Common myeloid progenitor, CD34-positive (primary cell): Measurements from ENCODE around the gene SMIM36.
"Not testable (repeated sequence)": the region's sequence is repeated elsewhere in the genome, so short reads cannot be mapped to it uniquely, and the experiment has no call there.

Experiments used
- CTCF ChIA-PET: fragments of 350-600 bp; sonication (Branson Sonifier 250); formaldehyde crosslinking; loops from one replicate; lab custom pipeline; 2021; ENCODE audit warnings: antibody characterized with exemption; lab: Charles Lee
- POLR2A ChIA-PET: fragments of 350-600 bp; sonication (Branson Sonifier 250); formaldehyde crosslinking; loops from one replicate; lab custom pipeline; 2021; ENCODE audit warnings: antibody characterized with exemption; lab: Charles Lee
- DNase-seq, 3 donors: peaks; one replicate each; pipeline versions ENCODE4 v3.0.0 to v3.0.0-alpha.2; 2013
- H3K27ac ChIP-seq, 2 experiments: 1 replicate in 1 of 2; 2 replicates in 1 of 2; pipeline ENCODE4 v1.7.0; 2013; ENCODE audit warnings: inconsistent platforms in 2 of 2, low read length in 2 of 2, mild to moderate bottlenecking in 2 of 2, low read depth in 1 of 2, moderate library complexity in 1 of 2; ENCODE audit not compliant: severe bottlenecking in 2 of 2, insufficient read depth in 1 of 2, poor library complexity in 1 of 2
- H3K27me3 ChIP-seq, 5 experiments: replicated peaks in 2 of 5; 1 replicate in 3 of 5; 2 replicates in 2 of 5; pipeline versions ENCODE4 v1.6.1 to v1.7.0; 2013; ENCODE audit warnings: low read length in 4 of 5, mild to moderate bottlenecking in 2 of 5, moderate library complexity in 2 of 5, inconsistent platforms in 1 of 5; ENCODE audit not compliant: insufficient read depth in 5 of 5, control insufficient read depth in 4 of 5
- H3K36me3 ChIP-seq, 4 experiments: 1 replicate in 2 of 4; 2 replicates in 2 of 4; pipeline versions ENCODE4 v1.6.1 to v1.7.0; 2013; ENCODE audit warnings: low read length in 3 of 4, control low read depth in 1 of 4, mild to moderate bottlenecking in 1 of 4; ENCODE audit not compliant: control insufficient read depth in 4 of 4, insufficient read depth in 4 of 4
- H3K4me1 ChIP-seq, 4 experiments: 1 replicate in 3 of 4; 2 replicates in 1 of 4; pipeline versions ENCODE4 v1.6.1 to v1.7.1; 2013; ENCODE audit warnings: low read length in 3 of 4, mild to moderate bottlenecking in 3 of 4, control low read depth in 1 of 4, inconsistent platforms in 1 of 4, moderate library complexity in 1 of 4; ENCODE audit not compliant: control insufficient read depth in 4 of 4, insufficient read depth in 4 of 4; ENCODE audit errors: control extremely low read depth in 1 of 4
- H3K4me3 ChIP-seq, 7 experiments: 1 replicate in 4 of 7; 2 replicates in 3 of 7; pipeline versions ENCODE4 v1.5.1 to v1.7.0; 2013; ENCODE audit warnings: mild to moderate bottlenecking in 7 of 7, low read length in 6 of 7, moderate library complexity in 6 of 7, inconsistent platforms in 2 of 7, low read depth in 2 of 7, control low read depth in 1 of 7; ENCODE audit not compliant: insufficient read depth in 4 of 7, control insufficient read depth in 1 of 7; ENCODE audit errors: extremely low read depth in 1 of 7
- H3K9me3 ChIP-seq, 5 experiments: 1 replicate in 4 of 5; 2 replicates in 1 of 5; pipeline versions ENCODE4 v1.6.1 to v1.7.1; 2013; ENCODE audit warnings: low read length in 4 of 5, mild to moderate bottlenecking in 2 of 5, inconsistent platforms in 1 of 5, low read depth in 1 of 5, moderate library complexity in 1 of 5; ENCODE audit not compliant: control insufficient read depth in 4 of 5, insufficient read depth in 2 of 5; ENCODE audit errors: control extremely low read depth in 1 of 5
- WGBS: methylation state at CpG from one replicate; pipeline ENCODE4 v1.1.5; 2013; ENCODE audit not compliant: insufficient coverage; 5-methylcytosine and 5-hydroxymethylcytosine counted together

The SMIM36 gene

DNA sequence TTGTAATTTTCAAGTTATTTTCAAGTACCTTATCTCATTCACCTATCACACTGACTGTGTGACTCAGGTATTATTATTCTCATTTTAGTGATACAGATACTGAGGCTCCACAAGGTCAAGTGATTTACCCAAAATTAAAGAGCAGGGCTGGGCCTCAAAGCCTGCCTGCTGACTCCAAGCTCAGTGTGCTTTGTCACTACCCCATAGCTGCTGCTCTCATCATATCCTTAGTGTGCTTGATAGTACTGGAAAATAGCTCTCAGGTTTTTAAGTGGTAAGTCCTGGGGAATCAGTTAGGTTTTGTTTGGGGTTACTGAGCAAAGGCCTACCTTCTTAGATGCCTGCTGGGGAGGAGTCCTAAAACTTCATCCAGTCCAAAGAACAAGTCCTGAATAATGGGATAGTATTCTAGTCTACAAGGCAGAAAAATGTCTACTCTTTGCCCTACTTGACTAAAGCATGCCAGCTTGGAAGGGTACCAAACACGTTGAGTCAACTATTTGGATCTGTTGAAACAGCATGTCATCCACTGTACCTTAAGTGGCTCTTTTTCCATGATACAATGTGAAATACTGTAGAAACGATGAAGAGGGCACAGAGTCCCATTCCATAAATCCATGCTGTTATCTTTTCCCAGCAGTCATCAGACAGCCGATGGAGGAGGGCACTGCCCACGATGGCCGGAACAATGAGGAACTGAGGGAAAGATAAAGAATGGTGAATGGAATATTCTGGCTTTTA, 100.4 kb downstream of the SMIM36 start:
- WGBS = 100% methylated on average over 1 of the region's 5 CpGs
- DNase-seq = no peak
- Histone ChIP-seq H3K27me3 (no peaks in the 10 kb centered on the region), H3K27ac (no peak overlapping the region), H3K4me1 (no peaks in the 10 kb centered on the region), H3K36me3 (peaks cover 26 to 60% (median 48%) of the 10 kb centered on the region in 4 experiments), H3K9me3 (no peaks in the 10 kb centered on the region), H3K4me3 (no peak overlapping the region)
- CTCF ChIA-PET = interaction anchor here (0.7 to 1.5 kb wide), 2 partner anchors 10 to 106 kb away, joined by 3 to 4 read pairs; partner anchors contain the start of gene MMD
- POLR2A ChIA-PET = no interaction called here

DNA sequence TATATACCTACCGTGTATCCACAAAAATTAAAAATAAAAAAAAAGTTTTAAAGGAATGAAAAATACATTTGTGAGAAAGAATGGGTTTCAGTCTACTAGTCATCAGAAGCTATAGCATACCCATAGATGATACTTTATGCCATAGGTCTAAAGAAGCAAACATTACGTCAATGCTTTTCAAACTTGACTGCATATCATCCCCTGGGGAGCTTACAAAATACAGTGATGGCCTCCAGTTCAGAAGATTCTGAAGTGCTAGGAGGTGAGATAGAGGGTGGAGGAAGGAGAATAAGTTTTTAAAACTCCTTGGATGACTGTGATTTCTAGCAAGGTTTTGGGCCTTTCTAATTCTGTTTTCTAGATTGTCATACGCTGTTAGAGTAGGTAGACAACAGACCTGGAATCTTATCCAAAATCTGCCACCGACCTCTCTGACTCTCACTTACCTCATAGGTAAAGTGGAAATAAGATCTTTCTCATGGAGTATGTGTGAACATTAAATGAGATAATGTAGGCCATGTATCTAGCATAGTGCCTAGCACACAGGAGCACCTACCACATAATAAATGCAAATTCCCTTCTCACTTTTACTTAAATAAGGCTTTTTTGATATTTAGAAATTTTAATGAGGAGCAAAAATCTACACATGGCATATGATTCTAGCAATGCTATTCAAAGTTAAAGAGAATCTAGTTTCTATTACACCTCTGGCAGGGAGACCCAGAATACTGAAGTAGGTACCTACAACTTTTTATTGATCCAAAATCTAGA, 102.0 kb downstream of the SMIM36 start:
- Histone ChIP-seq H3K4me3 (no peak overlapping the region), H3K4me1 (no peaks in the 10 kb centered on the region), H3K36me3 (peaks cover 27 to 67% (median 50%) of the 10 kb centered on the region in 4 experiments), H3K27ac (no peak overlapping the region), H3K9me3 (no peaks in the 10 kb centered on the region), H3K27me3 (no peaks in the 10 kb centered on the region)
- ChIA-PET POLR2A (no interaction called here), CTCF (no interaction called here)
- no peak for DNase-seq
- WGBS = 88% methylated on average over 1 of the region's 4 CpGs

DNA sequence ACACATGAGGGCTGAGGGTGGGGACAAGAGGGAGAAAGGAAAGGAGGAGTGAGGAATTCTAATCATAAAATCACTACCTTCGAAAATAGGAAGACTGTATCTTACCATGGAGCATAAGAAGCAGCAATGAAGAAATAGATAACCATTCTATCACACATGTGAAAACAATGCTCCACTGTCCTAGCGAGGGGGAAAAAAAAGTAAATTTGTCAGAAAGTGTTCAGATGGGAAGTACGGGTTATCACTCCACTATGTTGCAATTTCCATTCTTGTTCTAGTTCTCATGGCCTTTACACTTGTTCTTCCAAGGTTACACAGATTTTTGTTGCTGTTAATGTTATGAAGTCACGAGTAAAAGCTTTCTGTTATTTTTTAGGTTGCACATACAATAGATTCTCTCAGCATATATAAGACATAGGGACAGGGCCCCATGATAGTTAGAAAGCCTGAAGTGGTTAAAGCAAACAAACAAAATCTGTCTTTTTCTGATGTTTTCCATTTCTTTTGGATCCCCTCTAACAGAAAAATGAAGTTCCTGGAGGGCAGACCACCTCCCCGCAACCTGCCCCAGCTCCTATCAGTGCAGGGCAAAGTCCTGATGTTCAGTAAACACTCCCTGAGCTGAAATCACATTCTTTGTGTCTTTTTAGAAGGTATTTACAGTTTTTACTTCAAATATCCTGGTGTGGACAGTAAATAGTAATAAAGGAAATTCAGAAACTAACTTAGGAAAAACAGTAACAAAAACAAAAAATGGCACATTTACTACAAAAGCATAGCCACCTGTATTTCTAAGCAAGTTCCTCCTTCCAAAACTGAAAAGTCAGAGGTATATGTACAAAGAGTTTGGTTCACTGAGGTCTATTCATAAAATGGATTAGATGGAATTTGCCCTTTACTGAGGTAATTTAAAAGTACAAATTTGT, 103.3 kb downstream of the SMIM36 start:
- no CpG with 5 or more reads among the region's 5 CpGs for WGBS
- Histone ChIP-seq H3K9me3 (no peaks in the 10 kb centered on the region), H3K4me3 (no peak overlapping the region), H3K4me1 (no peaks in the 10 kb centered on the region), H3K27ac (no peak overlapping the region), H3K27me3 (no peaks in the 10 kb centered on the region), H3K36me3 (peaks cover 27 to 71% (median 46%) of the 10 kb centered on the region in 4 experiments)
- POLR2A ChIA-PET = no interaction called here
- DNase-seq = no peak
- CTCF ChIA-PET = no interaction called here

DNA sequence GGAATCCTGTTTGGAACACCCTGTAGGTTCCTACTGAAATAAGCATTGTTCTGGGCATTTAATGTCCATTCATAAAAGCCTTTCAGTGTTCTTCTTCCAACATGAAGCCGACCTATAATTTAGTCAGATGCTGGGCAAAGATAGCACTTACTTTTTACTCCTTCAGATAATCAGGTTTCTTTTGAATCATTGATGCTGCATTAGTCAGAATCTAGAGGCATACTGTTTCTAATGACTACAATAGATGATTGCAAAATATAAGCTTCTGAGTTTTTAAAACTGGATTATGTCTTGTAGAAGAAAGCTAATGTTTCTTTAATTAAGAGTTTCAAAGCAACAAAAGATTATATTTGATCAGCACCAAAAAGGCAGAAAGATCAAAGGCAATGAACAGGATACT, 105.7 kb downstream of the SMIM36 start:
- Histone ChIP-seq H3K27me3 (no peaks in the 10 kb centered on the region), H3K4me1 (no peaks in the 10 kb centered on the region), H3K27ac (no peak overlapping the region), H3K9me3 (no peaks in the 10 kb centered on the region), H3K4me3 (no peak overlapping the region), H3K36me3 (peaks cover 23 to 68% (median 42%) of the 10 kb centered on the region in 4 experiments)
- CTCF ChIA-PET = no interaction called here
- no CpG with 5 or more reads among the region's 1 CpG for WGBS
- POLR2A ChIA-PET = no interaction called here
- no peak for DNase-seq

DNA sequence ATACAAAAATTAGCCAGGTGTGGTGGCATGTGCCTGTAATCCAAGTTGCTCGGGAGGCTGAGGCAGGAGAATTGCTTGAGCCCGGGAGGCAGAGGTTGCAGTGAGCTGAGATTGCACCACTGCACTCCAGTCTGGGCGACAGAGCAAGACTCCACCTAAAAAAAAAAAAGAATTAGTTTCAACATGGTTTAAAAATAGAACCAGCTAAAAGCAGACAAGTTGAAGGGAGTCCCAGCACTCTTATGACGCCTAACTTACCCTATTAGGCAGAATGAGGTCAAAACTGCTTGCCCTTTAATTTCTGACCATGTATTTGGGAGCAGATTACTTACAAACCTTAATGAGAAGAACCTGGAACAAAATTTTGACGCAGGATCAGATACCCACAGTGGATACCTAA, 107.1 kb downstream of the SMIM36 start:
- H3K4me3 ChIP-seq, DNase-seq, H3K27ac ChIP-seq, H3K27me3 ChIP-seq, H3K4me1 ChIP-seq, H3K9me3 ChIP-seq, CTCF ChIA-PET: not testable (repeated sequence)
- H3K36me3 ChIP-seq = peaks cover 16 to 59% (median 38%) of the 10 kb centered on the region in 4 experiments
- 100% methylated on average over 2 of the region's 5 CpGs for WGBS
- POLR2A ChIA-PET = interaction anchor here (0.6 kb wide), 1 partner anchor 29 kb away, joined by 3 read pairs; no protein-coding TSS in a partner anchor

DNA sequence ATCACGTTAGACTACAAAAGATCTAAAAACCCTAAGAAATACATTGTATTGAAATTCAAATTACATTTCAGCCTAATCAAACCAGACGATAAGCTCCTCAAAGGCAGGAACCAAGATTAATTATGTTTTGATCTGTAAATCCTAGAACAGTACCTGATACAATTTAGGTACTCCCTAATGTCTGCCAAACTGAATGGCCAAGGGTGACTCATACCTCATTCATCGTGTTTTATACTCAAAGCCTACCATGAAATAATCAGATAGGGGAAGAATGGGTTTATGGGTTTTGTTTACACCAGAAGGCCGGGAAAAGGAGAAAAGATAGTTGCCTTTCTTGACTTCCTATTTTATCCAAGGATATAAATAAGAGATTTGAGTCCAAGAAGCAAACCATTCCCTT, 108.9 kb downstream of the SMIM36 start:
- WGBS = no CpG with 5 or more reads among the region's 4 CpGs
- ChIA-PET CTCF (no interaction called here), POLR2A (no interaction called here)
- Histone ChIP-seq H3K9me3 (no peaks in the 10 kb centered on the region), H3K27ac (no peak overlapping the region), H3K36me3 (peaks cover 10 to 52% (median 38%) of the 10 kb centered on the region in 4 experiments), H3K4me3 (no peak overlapping the region), H3K4me1 (no peaks in the 10 kb centered on the region), H3K27me3 (no peaks in the 10 kb centered on the region)
- no peak for DNase-seq
